RWPE2 (cell line): ENCODE measurements around the gene PFKFB1.

Source experiments
- ATAC-seq: fragments of 200-7000 bp; cut with Tn5 transposase; 3 replicates; pipeline ENCODE4 v1.9.1; 2021; ENCODE audit warnings: low read depth
- DNase-seq: peaks from one replicate; pipeline ENCODE4 v3.0.0-alpha.2; 2020; ENCODE audit warnings: low spot score
- H3K27ac ChIP-seq: fragments of 450-650 bp; 2 replicates; pipeline ENCODE4 v1.5.1; 2017; ENCODE audit warnings: mild to moderate bottlenecking; ENCODE audit not compliant: poor library complexity, severe bottlenecking
- H3K27me3 ChIP-seq: fragments of 250-450 bp; sonication (Bioruptor Pico); 2 replicates; pipeline ENCODE4 v1.5.1; 2021; ENCODE audit warnings: mild to moderate bottlenecking, moderate library complexity; ENCODE audit not compliant: insufficient read depth, poor library complexity, severe bottlenecking
- H3K36me3 ChIP-seq: fragments of 250-450 bp; sonication (Bioruptor Pico); 2 replicates; pipeline ENCODE4 v1.5.1; 2020; ENCODE audit warnings: low read depth, mild to moderate bottlenecking, moderate library complexity
- H3K4me1 ChIP-seq: fragments of 250-450 bp; sonication (Bioruptor Pico); 2 replicates; pipeline ENCODE4 v1.5.1; 2021; ENCODE audit warnings: mild to moderate bottlenecking, moderate library complexity; ENCODE audit not compliant: insufficient read depth, poor library complexity, severe bottlenecking
- H3K4me3 ChIP-seq: fragments of 250-450 bp; sonication (Bioruptor Pico); 2 replicates; pipeline ENCODE4 v1.5.1; 2021; ENCODE audit warnings: mild to moderate bottlenecking, moderate library complexity; ENCODE audit not compliant: severe bottlenecking
- H3K9me3 ChIP-seq: fragments of 250-450 bp; sonication (Bioruptor Pico); 2 replicates; pipeline ENCODE4 v1.5.1; 2021; ENCODE audit warnings: mild to moderate bottlenecking, moderate library complexity; ENCODE audit not compliant: severe bottlenecking
- TF ChIP-seq, protein P1 (sequence below): fragments of 450-650 bp; IDR thresholded peaks from one replicate; pipeline ENCODE4 v1.5.1; 2017; ENCODE audit warnings: mild to moderate bottlenecking, moderate library complexity; ENCODE audit not compliant: poor library complexity, severe bottlenecking

The PFKFB1 gene

GRCh38 chrX:54930291-54931049 is 63.5 kb downstream of the PFKFB1 start:
- H3K27ac ChIP-seq: no peak overlapping the region
- no peaks in the 10 kb centered on the region for H3K4me1 ChIP-seq
- no peaks in the 10 kb centered on the region for H3K36me3 ChIP-seq
- no peaks in the 10 kb centered on the region for H3K27me3 ChIP-seq
- H3K9me3 ChIP-seq: no peaks in the 10 kb centered on the region
- DNase-seq (no peak), ATAC-seq (no peak)
- TF ChIP-seq, protein P1, sequence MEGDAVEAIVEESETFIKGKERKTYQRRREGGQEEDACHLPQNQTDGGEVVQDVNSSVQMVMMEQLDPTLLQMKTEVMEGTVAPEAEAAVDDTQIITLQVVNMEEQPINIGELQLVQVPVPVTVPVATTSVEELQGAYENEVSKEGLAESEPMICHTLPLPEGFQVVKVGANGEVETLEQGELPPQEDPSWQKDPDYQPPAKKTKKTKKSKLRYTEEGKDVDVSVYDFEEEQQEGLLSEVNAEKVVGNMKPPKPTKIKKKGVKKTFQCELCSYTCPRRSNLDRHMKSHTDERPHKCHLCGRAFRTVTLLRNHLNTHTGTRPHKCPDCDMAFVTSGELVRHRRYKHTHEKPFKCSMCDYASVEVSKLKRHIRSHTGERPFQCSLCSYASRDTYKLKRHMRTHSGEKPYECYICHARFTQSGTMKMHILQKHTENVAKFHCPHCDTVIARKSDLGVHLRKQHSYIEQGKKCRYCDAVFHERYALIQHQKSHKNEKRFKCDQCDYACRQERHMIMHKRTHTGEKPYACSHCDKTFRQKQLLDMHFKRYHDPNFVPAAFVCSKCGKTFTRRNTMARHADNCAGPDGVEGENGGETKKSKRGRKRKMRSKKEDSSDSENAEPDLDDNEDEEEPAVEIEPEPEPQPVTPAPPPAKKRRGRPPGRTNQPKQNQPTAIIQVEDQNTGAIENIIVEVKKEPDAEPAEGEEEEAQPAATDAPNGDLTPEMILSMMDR: no peak
- H3K4me3 ChIP-seq: no peak overlapping the region

- no peak overlapping the region for H3K4me3 ChIP-seq
- H3K9me3 ChIP-seq: no peaks in the 10 kb centered on the region
- no peaks in the 10 kb centered on the region for H3K36me3 ChIP-seq
- no peak overlapping the region for H3K27ac ChIP-seq
- TF ChIP-seq, protein P1: no peak
- no peaks in the 10 kb centered on the region for H3K27me3 ChIP-seq
- DNase-seq (no peak), ATAC-seq (no peak)
- no peaks in the 10 kb centered on the region for H3K4me1 ChIP-seq
Observed at GRCh38 chrX:54928876-54929275, 65.1 kb downstream of the PFKFB1 start.

DNA sequence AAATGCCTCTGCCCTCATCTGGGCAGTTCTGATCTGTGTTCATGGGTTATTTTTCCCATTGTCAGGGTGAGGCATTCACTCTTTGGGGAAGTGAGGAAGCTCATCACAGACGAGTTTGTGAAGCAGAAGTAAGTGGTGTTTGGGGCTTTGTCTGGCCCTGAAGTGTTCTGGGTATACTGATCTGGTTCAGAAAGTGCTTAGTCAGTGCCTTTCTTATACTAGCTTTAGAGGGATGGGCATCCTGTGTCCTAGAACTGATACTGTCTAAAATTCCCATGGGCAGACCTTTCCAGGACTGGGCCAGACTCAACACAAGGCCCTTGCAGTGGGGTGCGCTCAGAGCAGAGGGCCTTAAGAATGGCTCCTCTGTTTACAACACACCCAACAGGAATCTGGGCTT is 67.0 kb downstream of the PFKFB1 start:
- DNase-seq: no peak
- no peaks in the 10 kb centered on the region for H3K36me3 ChIP-seq

DNA sequence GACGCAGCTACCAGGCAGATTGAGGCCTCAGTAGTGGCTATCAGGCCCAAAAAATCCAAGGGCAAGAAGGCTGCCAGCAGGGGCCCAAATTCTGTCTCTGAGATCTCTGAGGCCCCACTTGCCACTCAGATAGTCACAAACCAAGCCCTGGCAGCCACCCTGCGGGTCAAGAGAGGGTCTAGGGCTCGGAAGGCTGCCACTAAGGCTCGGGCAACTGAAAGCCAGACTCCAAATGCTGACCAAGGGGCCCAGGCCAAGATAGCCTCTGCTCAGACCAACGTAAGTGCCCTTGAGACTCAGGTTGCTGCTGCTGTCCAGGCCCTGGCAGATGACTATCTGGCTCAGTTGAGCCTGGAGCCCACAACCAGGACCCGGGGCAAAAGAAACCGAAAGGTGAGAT is 70.6 kb downstream of the PFKFB1 start:
- no peak overlapping the region for H3K4me3 ChIP-seq
- no peaks in the 10 kb centered on the region for H3K9me3 ChIP-seq
- H3K27ac ChIP-seq: no peak overlapping the region
- no peaks in the 10 kb centered on the region for H3K27me3 ChIP-seq
- ATAC-seq (no peak), DNase-seq (no peak)
- TF ChIP-seq, protein P1: no peak
- no peaks in the 10 kb centered on the region for H3K36me3 ChIP-seq
- H3K4me1 ChIP-seq: no peaks in the 10 kb centered on the region

More for the DNA sequence above, 67.0 kb downstream of the PFKFB1 start:
- Histone ChIP-seq H3K4me3 (no peak overlapping the region), H3K27ac (no peak overlapping the region), H3K27me3 (no peaks in the 10 kb centered on the region), H3K9me3 (no peaks in the 10 kb centered on the region), H3K4me1 (no peaks in the 10 kb centered on the region)
- TF ChIP-seq, protein P1: no peak
- no peak for ATAC-seq

DNA sequence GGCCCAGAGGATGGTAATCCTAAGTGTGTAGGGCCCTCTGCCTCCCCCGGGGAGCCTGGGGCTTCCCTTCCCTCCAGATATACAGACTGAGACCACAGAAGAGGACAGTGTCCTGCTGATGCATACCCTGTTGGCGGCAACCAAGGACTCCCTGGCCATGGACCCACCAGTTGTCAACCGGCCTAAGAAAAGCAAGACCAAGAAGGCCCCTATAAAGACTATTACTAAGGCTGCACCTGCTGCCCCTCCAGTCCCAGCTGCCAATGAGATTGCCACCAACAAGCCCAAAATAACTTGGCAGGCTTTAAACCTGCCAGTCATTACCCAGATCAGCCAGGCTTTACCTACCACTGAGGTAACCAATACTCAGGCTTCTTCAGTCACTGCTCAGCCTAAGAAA is 71.4 kb downstream of the PFKFB1 start:
- Histone ChIP-seq H3K27ac (no peak overlapping the region), H3K27me3 (no peaks in the 10 kb centered on the region), H3K4me3 (no peak overlapping the region), H3K9me3 (no peaks in the 10 kb centered on the region), H3K4me1 (no peaks in the 10 kb centered on the region), H3K36me3 (no peaks in the 10 kb centered on the region)
- TF ChIP-seq, protein P1: no peak
- DNase-seq (no peak), ATAC-seq (no peak)
